Measurements from ENCODE around the gene MKX. TPM values are rescaled to one million over a fixed set of nuclear protein-coding genes. Genes with fewer than 3 reads are reported as not detected.

Gene MKX
- total RNA-seq, 1 donor from 2014 or later: 1.4 TPM

DNA sequence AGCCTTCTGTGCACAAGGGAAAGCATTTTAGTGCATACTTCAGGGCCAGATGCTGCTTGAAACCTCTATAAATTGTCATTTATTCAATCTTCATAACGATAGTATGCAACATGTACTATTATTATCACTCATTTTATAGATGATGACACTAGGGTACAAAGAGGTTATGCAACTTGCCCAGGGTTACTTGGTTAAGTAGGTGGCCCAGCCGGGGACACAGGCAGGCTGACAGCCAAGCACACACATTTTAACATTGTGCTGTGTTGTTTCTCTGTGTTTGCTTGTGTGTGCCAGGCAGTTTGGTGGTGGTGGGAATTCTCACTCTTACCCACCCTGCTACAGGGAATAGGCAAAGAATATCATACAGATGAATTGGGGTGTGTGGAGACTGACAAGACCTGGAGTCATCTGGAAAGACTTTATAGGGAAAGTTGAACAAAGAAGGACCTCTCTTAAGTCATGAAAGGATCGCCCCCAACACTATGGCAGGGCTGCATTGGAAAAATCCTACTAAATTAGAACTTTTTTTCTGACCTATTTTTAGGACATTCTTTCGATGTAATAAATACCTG is 98.9 kb downstream of the MKX start:
- no peak for ATAC-seq

DNA sequence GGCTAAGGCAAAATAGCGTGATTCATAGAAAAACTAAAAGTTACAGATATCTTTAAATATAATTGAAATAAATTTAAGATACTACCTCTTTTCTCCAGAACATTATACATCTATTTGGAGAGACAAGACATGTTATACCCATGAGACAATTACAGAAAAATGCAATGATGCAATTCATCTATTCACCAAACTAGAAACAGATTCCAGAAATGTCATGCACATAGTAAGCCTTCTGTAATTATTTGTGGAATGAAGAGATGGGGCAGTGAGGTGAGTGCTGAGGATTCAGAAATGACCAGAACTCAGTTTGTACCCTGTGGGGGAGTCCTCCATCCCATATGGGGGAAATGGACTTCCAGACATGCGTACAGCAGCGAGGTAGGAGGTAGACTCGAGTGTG is 99.4 kb downstream of the MKX start:
- ATAC-seq: no peak

DNA sequence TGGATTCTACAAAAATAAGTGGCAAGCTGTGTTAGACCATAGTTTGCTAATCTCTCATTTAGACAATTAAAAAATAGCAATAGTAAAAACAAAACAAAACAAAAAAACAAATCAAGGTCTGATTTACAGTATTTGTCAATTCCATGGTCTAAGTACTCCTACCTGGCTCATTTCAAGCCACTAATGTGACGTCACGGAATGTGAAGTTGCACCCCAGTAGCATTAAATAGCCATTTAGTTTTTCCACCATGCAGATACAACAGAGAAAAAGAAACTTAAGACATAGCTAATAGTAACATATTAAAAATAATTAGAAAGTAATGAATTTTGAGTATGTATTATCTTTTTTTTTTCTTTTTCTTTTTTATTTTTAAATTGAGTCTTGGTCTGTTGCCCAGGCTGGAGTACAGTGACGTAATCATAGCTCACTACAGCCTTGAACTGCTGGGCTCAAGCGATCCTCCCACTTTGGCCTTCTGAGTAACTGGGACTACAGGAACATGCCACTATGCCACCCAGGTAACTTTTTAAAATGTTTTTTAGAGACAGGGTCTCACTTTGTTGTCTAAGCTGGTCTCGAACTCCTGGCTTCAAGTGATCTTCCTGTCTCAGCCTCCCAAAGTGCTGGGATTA is 101.2 kb downstream of the MKX start:
- ATAC-seq: no peak

DNA sequence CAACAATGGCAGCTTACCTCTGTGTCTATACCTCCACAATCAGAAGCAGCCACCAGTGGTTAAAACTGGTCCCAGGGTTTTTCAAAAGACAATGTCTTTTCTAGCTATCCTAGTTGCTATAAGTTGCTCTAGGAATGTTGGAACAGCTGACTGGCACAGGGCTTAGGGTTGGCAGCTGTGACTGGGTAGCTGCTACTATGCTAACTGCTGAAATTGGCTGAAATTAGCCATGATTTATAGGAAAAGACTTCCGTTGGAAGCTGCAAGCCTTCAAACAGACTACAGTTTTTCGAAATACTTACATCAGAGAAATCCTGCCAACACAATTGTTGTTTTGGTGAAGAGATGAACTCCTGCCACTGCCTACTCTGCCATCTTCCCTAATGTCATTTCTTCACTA is 102.3 kb downstream of the MKX start:
- ATAC-seq: no peak

DNA sequence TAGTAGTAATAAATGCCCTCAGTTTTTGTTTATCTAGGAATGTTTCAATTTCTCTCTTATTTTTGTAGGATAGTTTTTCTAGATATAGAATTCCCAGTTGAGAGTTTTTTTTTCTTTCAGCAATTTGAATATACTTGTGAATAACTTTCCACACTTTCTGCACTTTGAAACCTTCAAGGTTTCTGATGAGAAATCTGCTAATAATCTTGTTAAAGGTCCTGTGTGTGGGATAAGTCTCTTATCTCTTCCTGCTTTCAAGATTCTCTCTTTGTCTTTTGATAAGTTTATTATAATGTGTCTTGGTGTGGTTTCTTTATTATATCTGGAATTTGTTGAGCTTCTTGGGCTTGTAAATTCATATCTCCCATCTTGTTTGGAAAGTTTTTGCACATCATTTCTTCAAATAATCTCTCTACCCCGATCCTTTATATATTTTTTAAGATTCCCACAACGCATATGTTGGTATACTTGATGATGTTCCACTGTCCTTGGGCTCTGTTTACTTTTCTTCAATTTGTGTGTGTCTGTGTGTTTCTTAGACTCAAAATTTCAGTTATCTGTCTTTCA is 103.5 kb downstream of the MKX start:
- ATAC-seq: no peak

DNA sequence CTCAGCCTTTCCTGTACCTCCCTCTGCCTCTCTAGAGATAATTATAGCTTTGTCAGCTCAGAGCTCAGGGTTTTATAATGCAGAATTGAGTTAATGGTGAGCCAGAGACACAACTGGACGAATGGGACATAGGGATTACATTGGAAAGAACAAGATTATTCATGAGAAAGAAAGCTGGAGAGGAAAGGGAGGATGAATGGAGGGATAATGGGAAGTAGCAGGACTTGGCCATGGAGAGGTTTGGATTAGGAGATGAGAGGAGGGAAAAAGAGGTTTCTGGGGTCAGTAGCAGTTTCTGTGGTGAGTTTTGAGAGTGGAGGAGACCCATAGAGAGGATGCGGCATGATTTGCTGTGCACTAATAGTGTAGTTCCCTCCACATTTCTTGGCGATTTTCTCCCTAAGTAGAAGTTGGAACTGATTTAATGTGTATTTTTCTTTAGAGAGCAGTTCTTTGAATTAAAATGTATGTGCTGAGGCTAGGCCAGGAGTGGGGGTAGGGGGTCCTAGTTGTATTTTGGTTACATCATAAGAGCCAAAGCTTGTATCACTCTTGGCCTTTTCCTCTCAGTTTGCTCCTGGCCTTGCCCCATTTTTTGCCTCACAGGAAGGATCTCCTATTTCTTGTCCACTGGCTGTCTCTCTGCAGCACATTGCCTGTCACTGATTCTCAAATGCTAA is 107.4 kb downstream of the MKX start:
- no peak for ATAC-seq

DNA sequence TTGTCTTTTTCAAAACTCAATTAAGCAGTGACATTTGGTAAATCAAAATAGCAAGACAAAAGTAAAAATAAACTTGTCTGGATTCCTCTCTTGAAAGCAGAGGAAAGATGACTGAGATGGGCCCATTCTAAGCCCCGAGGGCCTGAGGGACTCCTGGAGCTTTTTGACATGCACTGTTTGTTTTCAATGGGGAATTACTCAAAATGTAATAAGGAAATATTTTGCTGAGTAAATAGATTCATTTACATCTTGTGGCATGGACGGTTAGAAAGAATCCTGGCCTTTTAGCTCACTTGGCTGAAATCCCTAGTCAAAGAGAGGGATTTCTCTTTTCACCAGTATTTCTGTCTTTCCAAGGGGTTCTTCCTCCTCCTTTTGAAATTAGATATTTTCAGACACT is 108.0 kb downstream of the MKX start:
- no peak for ATAC-seq

DNA sequence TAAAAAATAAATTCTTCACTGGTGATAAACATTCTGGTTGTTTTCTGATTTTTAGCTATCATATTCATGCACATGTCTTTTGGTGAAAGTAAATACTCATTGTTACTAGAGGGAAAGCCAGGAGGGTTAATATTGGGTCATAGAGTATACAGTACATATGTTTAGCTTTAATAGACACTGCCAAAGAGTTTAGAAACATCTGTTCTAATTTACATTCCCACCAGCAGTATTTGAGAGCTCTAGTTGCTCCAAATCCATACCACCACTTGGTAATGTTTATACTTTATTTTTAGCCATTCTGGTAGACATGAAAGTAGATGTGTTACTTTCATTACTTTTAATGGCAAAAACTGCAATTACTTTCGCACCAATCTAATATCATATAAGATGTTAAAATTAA is 108.8 kb downstream of the MKX start:
- ATAC-seq: no peak

DNA sequence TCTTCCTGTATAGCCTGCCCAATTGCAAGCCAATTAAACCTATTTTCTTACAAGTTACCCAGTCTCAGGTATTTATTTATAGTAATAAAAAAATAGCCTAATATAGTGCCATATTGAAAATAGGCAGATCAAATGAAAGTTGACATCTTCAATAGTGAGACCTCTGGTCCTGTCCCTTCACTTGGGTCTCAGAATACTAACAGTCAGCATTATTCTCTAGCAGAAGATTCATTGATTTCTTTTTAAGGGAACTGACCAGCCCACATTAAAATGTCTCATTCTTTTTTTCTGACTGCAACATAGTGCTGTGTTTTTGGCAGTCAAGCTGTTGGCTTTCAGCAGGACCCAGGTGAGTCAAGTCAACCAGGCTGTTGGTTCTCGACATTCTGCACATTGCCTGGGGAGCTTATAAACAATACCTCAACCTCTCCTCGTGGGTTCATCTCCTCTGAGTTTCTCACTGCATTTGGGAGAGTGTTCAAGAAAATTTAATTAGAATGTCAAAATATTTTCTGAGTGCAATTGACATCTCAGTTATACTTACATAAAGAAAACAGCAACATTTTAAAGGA is 109.8 kb downstream of the MKX start:
- no peak for ATAC-seq

DNA sequence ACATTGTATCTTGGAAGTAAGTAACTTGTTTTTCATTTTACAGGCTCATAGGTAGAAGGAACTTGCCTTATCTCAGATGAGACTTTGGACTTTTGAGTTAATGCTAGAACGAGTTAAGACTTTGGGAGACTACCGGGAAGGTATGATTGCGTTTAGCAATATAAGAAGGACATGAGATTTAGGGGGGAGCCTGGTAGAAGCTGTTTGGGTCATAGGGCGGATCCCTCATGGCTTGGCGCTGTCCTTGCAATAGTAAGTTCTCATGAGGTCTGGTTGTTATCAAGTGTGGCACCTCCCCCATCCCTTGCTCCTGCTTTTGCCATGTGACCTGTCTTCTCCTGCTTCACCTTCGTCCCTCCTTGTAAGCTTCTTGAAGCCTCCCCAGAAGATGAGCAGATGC is 110.3 kb downstream of the MKX start:
- ATAC-seq: no peak

DNA sequence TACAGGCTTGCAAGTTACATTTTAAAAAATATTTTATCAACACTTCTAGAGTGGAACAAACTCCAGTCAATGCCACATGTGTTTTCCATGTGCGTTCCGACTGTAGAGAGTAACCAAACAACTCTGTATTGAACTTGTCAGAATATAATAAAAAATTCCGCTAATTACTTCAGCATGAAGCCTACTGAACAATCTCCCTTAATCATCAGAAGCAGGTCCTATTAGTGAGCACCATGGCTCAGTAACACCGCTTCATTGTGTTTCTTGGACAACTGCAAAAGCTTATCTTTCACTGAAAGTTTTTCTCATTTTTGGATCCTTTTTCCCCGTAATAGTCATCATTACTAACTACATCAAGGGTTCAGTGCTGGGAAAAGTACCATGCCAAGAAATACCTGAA is 117.0 kb downstream of the MKX start:
- no peak for ATAC-seq

DNA sequence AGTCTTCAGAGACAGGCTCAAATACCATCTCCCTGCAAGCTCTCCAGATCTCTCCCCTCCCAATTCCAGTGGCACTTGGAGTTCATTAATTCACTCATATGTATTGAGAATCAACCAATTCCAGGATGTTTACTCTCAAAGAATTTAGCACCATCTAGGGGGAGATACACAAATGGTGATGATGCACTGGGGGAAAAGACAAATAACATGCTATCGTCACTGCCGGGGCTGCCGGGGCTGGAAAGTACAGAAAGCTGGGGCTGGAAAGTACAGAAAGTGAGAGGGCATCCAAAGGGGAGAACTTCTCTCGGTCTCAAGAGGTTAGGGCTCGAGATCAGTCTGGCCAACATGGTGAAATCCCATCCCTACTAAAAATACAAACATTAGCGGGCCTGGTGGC is 118.7 kb downstream of the MKX start:
- no peak for ATAC-seq

DNA sequence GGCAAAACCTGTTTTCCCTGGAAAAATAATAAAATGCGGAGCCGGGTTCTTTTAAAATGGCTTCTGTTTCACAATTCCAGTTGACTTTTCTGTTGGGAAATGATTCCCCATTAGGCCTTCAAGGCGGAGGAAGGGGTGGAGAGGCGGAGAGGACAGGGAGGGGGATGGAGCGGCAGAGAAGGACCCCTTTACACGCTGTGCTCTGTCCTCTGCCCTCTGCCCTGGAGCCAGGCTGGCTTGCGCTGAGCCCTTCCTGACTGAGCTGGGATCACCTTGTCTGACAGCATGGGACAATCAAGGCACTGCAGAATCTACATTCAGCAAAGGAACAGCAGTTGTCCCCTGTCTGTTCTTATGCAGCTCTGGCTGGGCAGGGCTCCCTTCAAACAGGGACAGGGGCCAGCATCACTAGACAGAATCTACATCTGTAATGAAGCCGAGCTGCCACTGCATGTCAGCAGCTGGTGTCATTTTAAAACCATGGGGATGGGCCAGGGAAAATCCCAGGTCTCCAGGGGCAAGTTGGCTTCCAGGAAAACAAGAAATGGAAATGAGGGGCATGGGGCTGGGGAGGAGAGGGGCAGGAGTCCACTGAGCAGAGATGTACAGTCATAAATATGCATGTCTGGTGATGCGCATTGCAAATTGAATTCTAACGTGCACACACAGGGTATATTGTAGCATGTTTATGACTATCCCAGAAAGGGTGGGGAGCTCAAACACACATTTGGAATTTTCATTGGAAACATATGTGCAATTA is 120.0 kb downstream of the MKX start:
- ATAC-seq: no peak

DNA sequence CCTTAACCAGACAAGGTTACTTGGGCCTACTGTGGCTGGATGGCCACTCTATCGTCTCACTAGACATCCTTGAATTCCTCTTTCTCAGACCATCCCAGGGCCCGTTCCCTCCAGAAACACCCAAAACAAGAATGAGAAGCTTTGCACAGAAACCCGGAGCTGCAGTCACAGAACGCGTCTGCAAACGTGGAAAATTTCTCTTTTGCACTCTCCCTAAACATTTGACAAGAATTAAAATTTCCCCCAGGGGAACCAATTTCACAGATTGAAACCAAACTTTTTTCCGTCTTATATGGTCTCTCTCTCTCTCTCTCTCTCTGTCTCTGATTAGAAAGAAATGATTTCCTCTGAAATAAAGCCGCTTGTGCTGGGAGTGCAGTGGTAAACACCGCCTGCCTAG is 120.7 kb downstream of the MKX start:
- ATAC-seq: no peak

Other genes with a start within 250 kb of the MKX start
- gene RAB18, start 241.5 kb downstream of the MKX start, total RNA-seq: 99.5 TPM